Neural progenitor cell (in vitro differentiated cells): ENCODE results near the gene PREP.

ENCODE experiments used
- EZH2 ChIP-seq: fragments of 200-600 bp; sonication (generic); IDR thresholded peaks from 2 replicates; pipeline ENCODE4 v1.6.1; 2017; ENCODE audit warnings: antibody characterized with exemption, mild to moderate bottlenecking, moderate library complexity
- EZH2phosphoT487 ChIP-seq: fragments of 200-600 bp; sonication (generic); IDR thresholded peaks from 2 replicates; pipeline ENCODE4 v1.6.1; 2017; ENCODE audit warnings: antibody characterized with exemption
- TF ChIP-seq, protein P1 (sequence below): fragments of 200-600 bp; sonication (generic); IDR thresholded peaks from 2 replicates; pipeline ENCODE4 v1.5.1; 2017; ENCODE audit warnings: antibody characterized with exemption, mild to moderate bottlenecking

DNA sequence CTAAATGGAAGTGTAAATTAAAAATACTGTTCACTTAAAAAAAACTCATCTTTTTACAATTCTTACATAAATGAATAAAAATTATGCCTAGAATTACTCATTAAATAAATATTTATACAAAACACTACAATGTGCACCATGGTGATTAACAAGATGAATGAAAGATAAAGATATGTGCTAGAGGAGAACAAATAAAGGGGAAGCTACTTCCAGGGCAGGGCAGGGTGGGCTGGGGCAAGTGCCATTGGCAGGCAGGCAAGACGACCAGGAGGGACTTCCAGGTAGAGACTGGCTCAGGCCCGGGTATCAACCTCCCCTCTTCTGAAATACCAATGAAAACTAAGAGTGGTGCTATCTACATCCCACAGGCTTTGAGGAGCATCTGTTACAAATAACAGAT, 20.4 kb downstream of the PREP start:
- TF ChIP-seq, protein P1, sequence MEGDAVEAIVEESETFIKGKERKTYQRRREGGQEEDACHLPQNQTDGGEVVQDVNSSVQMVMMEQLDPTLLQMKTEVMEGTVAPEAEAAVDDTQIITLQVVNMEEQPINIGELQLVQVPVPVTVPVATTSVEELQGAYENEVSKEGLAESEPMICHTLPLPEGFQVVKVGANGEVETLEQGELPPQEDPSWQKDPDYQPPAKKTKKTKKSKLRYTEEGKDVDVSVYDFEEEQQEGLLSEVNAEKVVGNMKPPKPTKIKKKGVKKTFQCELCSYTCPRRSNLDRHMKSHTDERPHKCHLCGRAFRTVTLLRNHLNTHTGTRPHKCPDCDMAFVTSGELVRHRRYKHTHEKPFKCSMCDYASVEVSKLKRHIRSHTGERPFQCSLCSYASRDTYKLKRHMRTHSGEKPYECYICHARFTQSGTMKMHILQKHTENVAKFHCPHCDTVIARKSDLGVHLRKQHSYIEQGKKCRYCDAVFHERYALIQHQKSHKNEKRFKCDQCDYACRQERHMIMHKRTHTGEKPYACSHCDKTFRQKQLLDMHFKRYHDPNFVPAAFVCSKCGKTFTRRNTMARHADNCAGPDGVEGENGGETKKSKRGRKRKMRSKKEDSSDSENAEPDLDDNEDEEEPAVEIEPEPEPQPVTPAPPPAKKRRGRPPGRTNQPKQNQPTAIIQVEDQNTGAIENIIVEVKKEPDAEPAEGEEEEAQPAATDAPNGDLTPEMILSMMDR = no peak
- TF ChIP-seq EZH2 (no peak), EZH2phosphoT487 (no peak)
